Mucosa of descending colon (tissue), 3 donors: Measurements from ENCODE around the gene HAND2. TPM values are rescaled to one million over a fixed set of nuclear protein-coding genes. Genes with fewer than 3 reads are reported as not detected.

ENCODE experiments used
- ATAC-seq: fragments of 200-7000 bp; cut with Tn5 transposase; one replicate; pipeline ENCODE4 v1.9.1; 2020; ENCODE audit warnings: mild to moderate bottlenecking, moderate library complexity
- DNase-seq, 3 donors: peaks; one replicate each; pipeline ENCODE4 v3.0.0-alpha.2; 2020
- H3K36me3 ChIP-seq: fragments of 200-600 bp; one replicate; pipeline ENCODE4 v1.8.0; 2021; ENCODE audit warnings: low read depth, mild to moderate bottlenecking
- H3K4me1 ChIP-seq: fragments of 200-600 bp; one replicate; pipeline ENCODE4 v1.8.0; 2021; ENCODE audit warnings: low read depth, mild to moderate bottlenecking
- H3K4me3 ChIP-seq: fragments of 200-600 bp; one replicate; pipeline ENCODE4 v1.8.0; 2021; ENCODE audit warnings: mild to moderate bottlenecking
- H3K9me3 ChIP-seq: fragments of 200-600 bp; one replicate; pipeline ENCODE4 v1.8.0; 2021; ENCODE audit warnings: mild to moderate bottlenecking
- CTCF ChIP-seq: fragments of 200-600 bp; IDR thresholded peaks from one replicate; pipeline ENCODE4 v1.8.0; 2022; ENCODE audit warnings: antibody characterized with exemption, mild to moderate bottlenecking
- intact Hi-C, 2 donors: fragments of 100-400 bp; cut with DNase I in 1 of 2; cut with micrococcal nuclease in 1 of 2; formaldehyde crosslinking; loops; one replicate each; pipeline versions ENCODE4 v1.11.0 to v1.11.1; 2022; cut with DNase I, micrococcal nuclease
- total RNA-seq, 3 donors: library from RNA; stranded (reverse); fragmentation: NEBNext Ultra II Directional in 2 of 3; extraction: Animal tissue kit (Norgen Biotek cat#: 25700) in 2 of 3; gene quantifications; one replicate each; pipeline versions ENCODE4 v1.2.1 to v1.2.4, GENCODE V29; 2021 to 2023
- donor health status: DM: no; HTN: no; CAD: no; lungs with moderate emphysema.
- donor health status: DM: no; HTN: no; CAD: no.
- donor health status: DM: no; HTN: yes; CAD: no.

HAND2 gene
- total RNA-seq, 3 donors from 2014 or later, result 3.3 to 175 (median 11.8) TPM

- H3K9me3 ChIP-seq, result no peaks in the 10 kb centered on the region
- peaks cover 20% of the 10 kb centered on the region for H3K4me1 ChIP-seq
- no peak overlapping the region for H3K4me3 ChIP-seq
- DNase-seq (peak in 1 of 3 donors; percentile 49), ATAC-seq (no peak)
- intact Hi-C loops, result loop anchor here in 1 of 2 donors (5.0 kb wide), 1 partner anchor 627 kb away; no protein-coding TSS in a partner anchor
- no peaks in the 10 kb centered on the region for H3K36me3 ChIP-seq
- no peak for TF ChIP-seq CTCF
These were observed 4.7 kb downstream of the HAND2 start for GRCh38 chr4:173525118-173526011.

- ATAC-seq (no peak), DNase-seq (no peak)
- Histone ChIP-seq H3K36me3 (no peaks in the 10 kb centered on the region), H3K4me3 (no peak overlapping the region), H3K4me1 (peaks cover 13% of the 10 kb centered on the region), H3K9me3 (no peaks in the 10 kb centered on the region)
- intact Hi-C loops, result loop anchor here in 1 of 2 donors (5.0 kb wide), 1 partner anchor 628 kb away; no protein-coding TSS in a partner anchor
- no peak for TF ChIP-seq CTCF
These were observed 5.6 kb downstream of the HAND2 start for GRCh38 chr4:173524218-173525117.

GRCh38 chr4:173522951-173523395 lies 7.1 kb downstream of the HAND2 start:
- Histone ChIP-seq H3K4me1 (peaks cover 17% of the 10 kb centered on the region), H3K9me3 (no peaks in the 10 kb centered on the region), H3K36me3 (no peaks in the 10 kb centered on the region), H3K4me3 (no peak overlapping the region)
- no peak for TF ChIP-seq CTCF
- ATAC-seq, result no peak
- intact Hi-C loops, result no loop called here
- DNase-seq, result no peak

- Histone ChIP-seq H3K9me3 (no peaks in the 10 kb centered on the region), H3K4me1 (peaks cover 18% of the 10 kb centered on the region), H3K4me3 (no peak overlapping the region), H3K36me3 (no peaks in the 10 kb centered on the region)
- intact Hi-C loops, result no loop called here
- DNase-seq (peak; percentile 63 to 73 (median 72)), ATAC-seq (peak; percentile 79)
- no peak for TF ChIP-seq CTCF
These were observed 7.7 kb downstream of the HAND2 start for GRCh38 chr4:173522160-173522950.
